Measurements from ENCODE around the gene F13B. TPM values are rescaled to one million over a fixed set of nuclear protein-coding genes. Genes with fewer than 3 reads are reported as not detected.

F13B gene
- total RNA-seq, 1 donor from 2014 or later = not detected

DNA sequence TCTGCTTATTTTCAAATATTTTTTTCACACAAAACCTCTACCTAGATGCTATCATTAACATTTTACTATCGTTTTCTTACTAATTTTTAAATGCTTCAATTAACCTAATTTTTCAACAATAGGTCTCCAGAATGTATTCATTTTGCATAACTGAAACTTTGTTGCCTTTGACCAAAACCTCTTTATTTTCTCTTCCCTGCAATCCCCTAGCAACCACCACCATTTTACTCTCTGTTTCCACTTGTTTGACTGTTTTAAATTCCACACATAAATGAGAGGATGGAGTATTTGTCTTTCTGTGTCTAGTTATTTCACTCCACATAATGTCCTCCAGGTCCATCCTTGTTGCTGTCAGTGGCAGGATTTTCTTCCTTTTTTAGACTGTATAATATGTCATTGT, 9.5 kb upstream of the F13B start:
- Mint-ChIP-seq H3K27ac (ENCODE audit: unreplicated experiment) (no peak overlapping the region), H3K4me3 (ENCODE audit: unreplicated experiment) (no peak overlapping the region), H3K4me1 (ENCODE audit: low read depth, unreplicated experiment) (no peaks in the 10 kb centered on the region), H3K27me3 (ENCODE audit: unreplicated experiment) (no peaks in the 10 kb centered on the region), H3K36me3 (ENCODE audit: unreplicated experiment) (peaks cover 8% of the 10 kb centered on the region), H3K9me3 (ENCODE audit: unreplicated experiment) (peaks cover 5% of the 10 kb centered on the region)
- no peak for DNase-seq
- TF ChIP-seq, protein P1, sequence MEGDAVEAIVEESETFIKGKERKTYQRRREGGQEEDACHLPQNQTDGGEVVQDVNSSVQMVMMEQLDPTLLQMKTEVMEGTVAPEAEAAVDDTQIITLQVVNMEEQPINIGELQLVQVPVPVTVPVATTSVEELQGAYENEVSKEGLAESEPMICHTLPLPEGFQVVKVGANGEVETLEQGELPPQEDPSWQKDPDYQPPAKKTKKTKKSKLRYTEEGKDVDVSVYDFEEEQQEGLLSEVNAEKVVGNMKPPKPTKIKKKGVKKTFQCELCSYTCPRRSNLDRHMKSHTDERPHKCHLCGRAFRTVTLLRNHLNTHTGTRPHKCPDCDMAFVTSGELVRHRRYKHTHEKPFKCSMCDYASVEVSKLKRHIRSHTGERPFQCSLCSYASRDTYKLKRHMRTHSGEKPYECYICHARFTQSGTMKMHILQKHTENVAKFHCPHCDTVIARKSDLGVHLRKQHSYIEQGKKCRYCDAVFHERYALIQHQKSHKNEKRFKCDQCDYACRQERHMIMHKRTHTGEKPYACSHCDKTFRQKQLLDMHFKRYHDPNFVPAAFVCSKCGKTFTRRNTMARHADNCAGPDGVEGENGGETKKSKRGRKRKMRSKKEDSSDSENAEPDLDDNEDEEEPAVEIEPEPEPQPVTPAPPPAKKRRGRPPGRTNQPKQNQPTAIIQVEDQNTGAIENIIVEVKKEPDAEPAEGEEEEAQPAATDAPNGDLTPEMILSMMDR (IDR thresholded peaks at IDR 0.05; ENCODE audit: partially characterized antibody, unreplicated experiment) = no peak

DNA sequence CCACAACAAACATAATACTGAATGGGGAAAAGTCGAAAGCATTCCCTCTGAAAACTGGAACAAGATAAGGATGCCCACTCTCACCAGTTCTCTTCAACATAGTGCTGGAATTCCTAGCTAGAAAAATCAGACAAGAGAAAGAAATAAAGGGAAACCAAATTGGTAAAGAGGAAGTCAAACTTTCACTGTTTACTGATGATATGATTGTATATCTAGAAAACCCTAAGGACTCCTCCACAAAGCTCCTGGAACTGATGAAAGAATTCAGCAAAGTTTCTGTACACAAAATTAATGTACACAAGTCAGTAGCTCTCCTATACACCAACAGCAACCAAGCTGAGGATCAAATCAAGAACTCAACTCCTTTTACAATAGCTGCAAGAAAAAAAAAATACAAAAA, 6.9 kb upstream of the F13B start:
- peaks cover 3% of the 10 kb centered on the region for H3K9me3 Mint-ChIP-seq (ENCODE audit: unreplicated experiment)
- peaks cover 7% of the 10 kb centered on the region for H3K36me3 Mint-ChIP-seq (ENCODE audit: unreplicated experiment)
- no peak for DNase-seq
- no peak overlapping the region for H3K4me3 Mint-ChIP-seq (ENCODE audit: unreplicated experiment)
- no peak overlapping the region for H3K27ac Mint-ChIP-seq (ENCODE audit: unreplicated experiment)
- TF ChIP-seq, protein P1 (IDR thresholded peaks at IDR 0.05; ENCODE audit: partially characterized antibody, unreplicated experiment) = no peak
- no peaks in the 10 kb centered on the region for H3K27me3 Mint-ChIP-seq (ENCODE audit: unreplicated experiment)
- H3K4me1 Mint-ChIP-seq (ENCODE audit: low read depth, unreplicated experiment) = no peaks in the 10 kb centered on the region

GRCh38 chr1:197067457-197067818, 378 bp upstream of the F13B start:
- H3K27me3 Mint-ChIP-seq (ENCODE audit: unreplicated experiment) = no peaks in the 10 kb centered on the region
- H3K27ac Mint-ChIP-seq (ENCODE audit: unreplicated experiment) = no peak overlapping the region

DNA sequence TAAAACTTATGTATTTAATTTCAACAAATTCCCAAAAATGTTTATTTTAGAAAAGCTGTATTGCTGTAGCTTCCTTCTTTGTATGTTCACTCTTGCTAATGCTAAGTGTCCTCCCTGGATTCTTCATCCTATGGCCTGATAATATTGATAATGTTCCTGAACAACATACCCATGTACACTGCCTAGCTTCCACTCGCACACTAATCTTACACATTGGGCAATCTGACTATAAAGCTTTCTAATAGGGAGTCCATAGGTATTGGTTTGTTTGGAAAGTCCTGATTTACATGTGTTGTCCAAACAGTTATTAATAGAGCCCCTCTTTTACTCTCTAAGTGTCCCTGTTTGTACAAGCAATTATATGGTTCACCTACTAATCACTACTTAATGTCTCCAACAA, 783 bp downstream of the F13B start:
- H3K9me3 Mint-ChIP-seq (ENCODE audit: unreplicated experiment) = peaks cover 6% of the 10 kb centered on the region
- H3K4me3 Mint-ChIP-seq (ENCODE audit: unreplicated experiment) = no peak overlapping the region
- H3K4me1 Mint-ChIP-seq (ENCODE audit: low read depth, unreplicated experiment) = no peaks in the 10 kb centered on the region
- TF ChIP-seq, protein P1 (IDR thresholded peaks at IDR 0.05; ENCODE audit: partially characterized antibody, unreplicated experiment) = no peak
- no peak for DNase-seq
- H3K36me3 Mint-ChIP-seq (ENCODE audit: unreplicated experiment) = peaks cover 7% of the 10 kb centered on the region
- no peak overlapping the region for H3K27ac Mint-ChIP-seq (ENCODE audit: unreplicated experiment)
- no peaks in the 10 kb centered on the region for H3K27me3 Mint-ChIP-seq (ENCODE audit: unreplicated experiment)

More at GRCh38 chr1:197067457-197067818, 378 bp upstream of the F13B start:
- no peak for DNase-seq
- H3K4me3 Mint-ChIP-seq (ENCODE audit: unreplicated experiment) = no peak overlapping the region
- H3K9me3 Mint-ChIP-seq (ENCODE audit: unreplicated experiment) = peaks cover 6% of the 10 kb centered on the region
- TF ChIP-seq, protein P1 (IDR thresholded peaks at IDR 0.05; ENCODE audit: partially characterized antibody, unreplicated experiment) = no peak
- H3K4me1 Mint-ChIP-seq (ENCODE audit: low read depth, unreplicated experiment) = no peaks in the 10 kb centered on the region
- H3K36me3 Mint-ChIP-seq (ENCODE audit: unreplicated experiment) = peaks cover 7% of the 10 kb centered on the region

GRCh38 chr1:197065559-197065958, 1.5 kb downstream of the F13B start:
- DNase-seq = no peak
- Mint-ChIP-seq H3K27me3 (ENCODE audit: unreplicated experiment) (no peaks in the 10 kb centered on the region), H3K9me3 (ENCODE audit: unreplicated experiment) (peaks cover 6% of the 10 kb centered on the region), H3K27ac (ENCODE audit: unreplicated experiment) (no peak overlapping the region), H3K4me1 (ENCODE audit: low read depth, unreplicated experiment) (no peaks in the 10 kb centered on the region), H3K36me3 (ENCODE audit: unreplicated experiment) (peaks cover 7% of the 10 kb centered on the region), H3K4me3 (ENCODE audit: unreplicated experiment) (no peak overlapping the region)
- TF ChIP-seq, protein P1 (IDR thresholded peaks at IDR 0.05; ENCODE audit: partially characterized antibody, unreplicated experiment) = no peak
